Activated CD8-positive, alpha-beta memory T cell treated with anti-CD3 and anti-CD28 coated beads, Interleukin-2, amount 50 U/mL, for 1 hour (primary cell): ENCODE results near the gene EIF3B.
"Not testable (repeated sequence)": the region's sequence is repeated elsewhere in the genome, so short reads cannot be mapped to it uniquely, and the experiment has no call there.

Experiments
- DNase-seq: peaks from one replicate; pipeline ENCODE4 v3.0.0-alpha.2; 2020; ENCODE audit errors: extremely low read depth

The EIF3B gene

GRCh38 chr7:2376351-2377154 is 21.9 kb downstream of the EIF3B start:
- no peak for DNase-seq

- not testable (repeated sequence) for DNase-seq
Observed at GRCh38 chr7:2377492-2377891, 22.9 kb downstream of the EIF3B start.

GRCh38 chr7:2378125-2378524 is 23.5 kb downstream of the EIF3B start:
- not testable (repeated sequence) for DNase-seq

GRCh38 chr7:2379161-2379560 is 24.5 kb downstream of the EIF3B start:
- DNase-seq, result no peak

GRCh38 chr7:2379821-2380450 is 25.3 kb downstream of the EIF3B start:
- DNase-seq, result no peak

GRCh38 chr7:2380461-2380860 is 25.8 kb downstream of the EIF3B start:
- DNase-seq, result no peak

- DNase-seq, result no peak
Observed at GRCh38 chr7:2381227-2381626, 26.6 kb downstream of the EIF3B start.

- DNase-seq, result no peak
Observed at GRCh38 chr7:2381881-2382509, 27.4 kb downstream of the EIF3B start.

- DNase-seq, result no peak
Observed at GRCh38 chr7:2383543-2384274, 29.1 kb downstream of the EIF3B start.

GRCh38 chr7:2384354-2385243 is 30.0 kb downstream of the EIF3B start:
- no peak for DNase-seq

GRCh38 chr7:2386122-2386521 is 31.5 kb downstream of the EIF3B start:
- not testable (repeated sequence) for DNase-seq

- DNase-seq, result no peak
Observed at GRCh38 chr7:2386964-2387669, 32.5 kb downstream of the EIF3B start.

GRCh38 chr7:2387897-2388636 is 33.4 kb downstream of the EIF3B start:
- no peak for DNase-seq

GRCh38 chr7:2388637-2388954 is 34.0 kb downstream of the EIF3B start:
- no peak for DNase-seq

- DNase-seq, result not testable (repeated sequence)
Observed at GRCh38 chr7:2390020-2390816, 35.6 kb downstream of the EIF3B start.

- no peak for DNase-seq
Observed at GRCh38 chr7:2393706-2394105, 39.1 kb downstream of the EIF3B start.

GRCh38 chr7:2394566-2395082 is 40.0 kb downstream of the EIF3B start:
- DNase-seq, result no peak

- DNase-seq, result no peak
Observed at GRCh38 chr7:2398506-2398905, 43.9 kb downstream of the EIF3B start.
